ENCODE results near the gene STIM1.
"Not testable (repeated sequence)": the region's sequence is repeated elsewhere in the genome, so short reads cannot be mapped to it uniquely, and the experiment has no call there.

Gene STIM1

GRCh38 chr11:3853899-3854659 is 1.4 kb upstream of the STIM1 start:
- in situ Hi-C loops (cut with MboI; ENCODE audit: low sequenced_read_pairs) = no loop called here

- in situ Hi-C loops (cut with MboI; ENCODE audit: low sequenced_read_pairs) = no loop called here
These were observed 846 bp upstream of the STIM1 start for GRCh38 chr11:3854660-3854976.

GRCh38 chr11:3855808-3856491 is 486 bp downstream of the STIM1 start:
- in situ Hi-C loops (cut with MboI; ENCODE audit: low sequenced_read_pairs) = no loop called here

- in situ Hi-C loops (cut with MboI; ENCODE audit: low sequenced_read_pairs) = no loop called here
These were observed 1.5 kb downstream of the STIM1 start for GRCh38 chr11:3856856-3857553.

GRCh38 chr11:3857628-3858027 is 2.2 kb downstream of the STIM1 start:
- in situ Hi-C loops (cut with MboI; ENCODE audit: low sequenced_read_pairs) = no loop called here

GRCh38 chr11:3859373-3859881 is 4.0 kb downstream of the STIM1 start:
- in situ Hi-C loops (cut with MboI; ENCODE audit: low sequenced_read_pairs) = no loop called here

GRCh38 chr11:3860375-3860774 is 4.9 kb downstream of the STIM1 start:
- in situ Hi-C loops (cut with MboI; ENCODE audit: low sequenced_read_pairs) = no loop called here

GRCh38 chr11:3860898-3861393 is 5.5 kb downstream of the STIM1 start:
- in situ Hi-C loops (cut with MboI; ENCODE audit: low sequenced_read_pairs) = not testable (repeated sequence)

GRCh38 chr11:3861683-3862082 is 6.2 kb downstream of the STIM1 start:
- in situ Hi-C loops (cut with MboI; ENCODE audit: low sequenced_read_pairs) = no loop called here

- in situ Hi-C loops (cut with MboI; ENCODE audit: low sequenced_read_pairs) = no loop called here
These were observed 10.1 kb downstream of the STIM1 start for GRCh38 chr11:3865388-3866193.

GRCh38 chr11:3866206-3866605 is 10.7 kb downstream of the STIM1 start:
- in situ Hi-C loops (cut with MboI; ENCODE audit: low sequenced_read_pairs) = no loop called here

GRCh38 chr11:3866836-3867208 is 11.4 kb downstream of the STIM1 start:
- in situ Hi-C loops (cut with MboI; ENCODE audit: low sequenced_read_pairs) = no loop called here

GRCh38 chr11:3867209-3868091 is 12.0 kb downstream of the STIM1 start:
- in situ Hi-C loops (cut with MboI; ENCODE audit: low sequenced_read_pairs) = no loop called here

GRCh38 chr11:3873712-3874349 is 18.4 kb downstream of the STIM1 start:
- in situ Hi-C loops (cut with MboI; ENCODE audit: low sequenced_read_pairs) = no loop called here

- in situ Hi-C loops (cut with MboI; ENCODE audit: low sequenced_read_pairs) = no loop called here
These were observed 21.1 kb downstream of the STIM1 start for GRCh38 chr11:3876613-3877012.

GRCh38 chr11:3877364-3878257 is 22.1 kb downstream of the STIM1 start:
- in situ Hi-C loops (cut with MboI; ENCODE audit: low sequenced_read_pairs) = no loop called here

GRCh38 chr11:3878258-3878584 is 22.8 kb downstream of the STIM1 start:
- in situ Hi-C loops (cut with MboI; ENCODE audit: low sequenced_read_pairs) = no loop called here

- in situ Hi-C loops (cut with MboI; ENCODE audit: low sequenced_read_pairs) = no loop called here
These were observed 23.9 kb downstream of the STIM1 start for GRCh38 chr11:3879216-3879966.
